HG03103 (cell line): ENCODE measurements around the gene MRTFA.
A peak's percentile ranks its signal among the peaks of the same experiment; 100 is the strongest.
"Not testable (repeated sequence)": the region's sequence is repeated elsewhere in the genome, so short reads cannot be mapped to it uniquely, and the experiment has no call there.

ENCODE experiments used
- ATAC-seq: cut with Tn5 transposase; IDR thresholded peaks from one replicate; pipeline ENCODE4 v1.9.1; 2021; ENCODE audit warnings: low read depth; ENCODE audit not compliant: unreplicated experiment

The MRTFA gene

GRCh38 chr22:40636380-40637182, at the start of gene MRTFA:
MRTFA (minus strand) TSS chr22:40636719.
- ATAC-seq, result peak; percentile 82

GRCh38 chr22:40685406-40685805, 48.9 kb upstream of the MRTFA start:
- ATAC-seq, result no peak

GRCh38 chr22:40684728-40685127, 48.2 kb upstream of the MRTFA start:
- ATAC-seq, result no peak

- ATAC-seq, result no peak
These were observed 44.9 kb upstream of the MRTFA start for GRCh38 chr22:40681451-40681850.

GRCh38 chr22:40680819-40681183, 44.3 kb upstream of the MRTFA start:
- no peak for ATAC-seq

- no peak for ATAC-seq
These were observed 43.7 kb upstream of the MRTFA start for GRCh38 chr22:40679964-40680818.

GRCh38 chr22:40679249-40679963, 42.9 kb upstream of the MRTFA start, which contains the start of gene MCHR1:
MCHR1 (plus strand) TSS chr22:40679484; CDS start chr22:40679653, 169 bp downstream.
- ATAC-seq, result no peak

- no peak for ATAC-seq
These were observed 42.2 kb upstream of the MRTFA start for GRCh38 chr22:40678493-40679248.

- ATAC-seq, result no peak
These were observed 40.1 kb upstream of the MRTFA start for GRCh38 chr22:40676644-40677043.

GRCh38 chr22:40676166-40676565, 39.6 kb upstream of the MRTFA start:
- not testable (repeated sequence) for ATAC-seq

GRCh38 chr22:40674274-40674673, 37.8 kb upstream of the MRTFA start:
- ATAC-seq, result no peak

- ATAC-seq, result no peak
These were observed 36.5 kb upstream of the MRTFA start for GRCh38 chr22:40673017-40673416.

- ATAC-seq, result no peak
These were observed 35.4 kb upstream of the MRTFA start for GRCh38 chr22:40671796-40672360.

GRCh38 chr22:40671369-40671768, 34.9 kb upstream of the MRTFA start:
- no peak for ATAC-seq

- ATAC-seq, result no peak
These were observed 33.5 kb upstream of the MRTFA start for GRCh38 chr22:40670058-40670457.

GRCh38 chr22:40668611-40669411, 32.3 kb upstream of the MRTFA start:
- no peak for ATAC-seq

- ATAC-seq, result no peak
These were observed 29.8 kb upstream of the MRTFA start for GRCh38 chr22:40666151-40666848.

GRCh38 chr22:40665312-40665711, 28.8 kb upstream of the MRTFA start:
- ATAC-seq, result no peak

- no peak for ATAC-seq
These were observed 25.2 kb upstream of the MRTFA start for GRCh38 chr22:40661671-40662070.
